ENCODE results near the gene PIK3C2B.

GRCh38 chr1:204487256-204487615 lies 7.4 kb downstream of the PIK3C2B start:
- TF ChIP-seq POLR2A (IDR thresholded peaks at IDR 0.05) = no peak
- TF ChIP-seq, protein P1, sequence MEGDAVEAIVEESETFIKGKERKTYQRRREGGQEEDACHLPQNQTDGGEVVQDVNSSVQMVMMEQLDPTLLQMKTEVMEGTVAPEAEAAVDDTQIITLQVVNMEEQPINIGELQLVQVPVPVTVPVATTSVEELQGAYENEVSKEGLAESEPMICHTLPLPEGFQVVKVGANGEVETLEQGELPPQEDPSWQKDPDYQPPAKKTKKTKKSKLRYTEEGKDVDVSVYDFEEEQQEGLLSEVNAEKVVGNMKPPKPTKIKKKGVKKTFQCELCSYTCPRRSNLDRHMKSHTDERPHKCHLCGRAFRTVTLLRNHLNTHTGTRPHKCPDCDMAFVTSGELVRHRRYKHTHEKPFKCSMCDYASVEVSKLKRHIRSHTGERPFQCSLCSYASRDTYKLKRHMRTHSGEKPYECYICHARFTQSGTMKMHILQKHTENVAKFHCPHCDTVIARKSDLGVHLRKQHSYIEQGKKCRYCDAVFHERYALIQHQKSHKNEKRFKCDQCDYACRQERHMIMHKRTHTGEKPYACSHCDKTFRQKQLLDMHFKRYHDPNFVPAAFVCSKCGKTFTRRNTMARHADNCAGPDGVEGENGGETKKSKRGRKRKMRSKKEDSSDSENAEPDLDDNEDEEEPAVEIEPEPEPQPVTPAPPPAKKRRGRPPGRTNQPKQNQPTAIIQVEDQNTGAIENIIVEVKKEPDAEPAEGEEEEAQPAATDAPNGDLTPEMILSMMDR (IDR thresholded peaks at IDR 0.05) = no peak
- TF ChIP-seq EP300 (IDR thresholded peaks at IDR 0.05) = no peak

Data from ovary (tissue), 3 donors.